GM10248 (cell line): ENCODE results near the gene VWDE.

Experiments used
- CTCF ChIA-PET: fragments of 300-600 bp; sonication (Branson Sonifier 250); formaldehyde crosslinking; extraction: SDS; loops from one replicate; lab custom pipeline; 2021; ENCODE audit warnings: antibody characterized with exemption; lab: Yijun Ruan, JAX
- POLR2A ChIA-PET: fragments of 350-650 bp; sonication (Branson Sonifier 250); formaldehyde crosslinking; extraction: SDS; loops from one replicate; lab custom pipeline; 2020; ENCODE audit warnings: antibody characterized with exemption; lab: Yijun Ruan, JAX
- DNase-seq: peaks from one replicate; pipeline ENCODE4 v3.0.0; 2012; ENCODE audit errors: extremely low spot score
- CTCF ChIP-seq: IDR thresholded peaks from 2 replicates; pipeline ENCODE4 v1.5.1; 2012; ENCODE audit warnings: mild to moderate bottlenecking, low read depth; ENCODE audit errors: extremely low read depth, missing control alignments, control extremely low read depth

Gene VWDE

GRCh38 chr7:12323415-12323814 lies 80.2 kb downstream of the VWDE start:
- no peak for DNase-seq
- no peak for TF ChIP-seq CTCF
- POLR2A ChIA-PET: no interaction called here
- CTCF ChIA-PET: interaction anchor here (0.8 to 2.2 kb wide), 7 partner anchors 9 to 261 kb away, joined by 3 to 7 read pairs (median 4); no protein-coding TSS in a partner anchor

DNA sequence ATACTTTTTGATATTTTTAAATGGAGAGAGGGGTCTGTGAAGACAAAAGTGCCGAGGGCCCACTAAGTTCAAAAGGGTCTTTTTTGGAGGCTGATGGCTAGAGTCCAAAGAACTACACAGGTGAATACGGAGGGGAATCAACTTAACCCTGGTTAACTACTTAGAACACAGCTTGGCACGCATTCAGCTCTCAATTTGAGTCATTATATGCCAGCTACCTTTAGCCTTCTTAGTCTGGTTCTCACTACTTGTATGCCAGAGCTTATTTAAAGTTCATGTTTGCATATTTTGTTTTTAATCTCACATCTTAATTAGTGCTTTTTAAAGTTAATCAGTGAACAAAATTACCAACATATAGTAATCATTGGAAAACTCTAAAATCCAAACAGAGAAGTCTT lies 80.8 kb downstream of the VWDE start:
- CTCF ChIA-PET: interaction anchor here (0.8 to 2.2 kb wide), 11 partner anchors 9 to 261 kb away, joined by 3 to 7 read pairs (median 4); no protein-coding TSS in a partner anchor
- DNase-seq: no peak
- TF ChIP-seq CTCF: no peak
- POLR2A ChIA-PET: no interaction called here

DNA sequence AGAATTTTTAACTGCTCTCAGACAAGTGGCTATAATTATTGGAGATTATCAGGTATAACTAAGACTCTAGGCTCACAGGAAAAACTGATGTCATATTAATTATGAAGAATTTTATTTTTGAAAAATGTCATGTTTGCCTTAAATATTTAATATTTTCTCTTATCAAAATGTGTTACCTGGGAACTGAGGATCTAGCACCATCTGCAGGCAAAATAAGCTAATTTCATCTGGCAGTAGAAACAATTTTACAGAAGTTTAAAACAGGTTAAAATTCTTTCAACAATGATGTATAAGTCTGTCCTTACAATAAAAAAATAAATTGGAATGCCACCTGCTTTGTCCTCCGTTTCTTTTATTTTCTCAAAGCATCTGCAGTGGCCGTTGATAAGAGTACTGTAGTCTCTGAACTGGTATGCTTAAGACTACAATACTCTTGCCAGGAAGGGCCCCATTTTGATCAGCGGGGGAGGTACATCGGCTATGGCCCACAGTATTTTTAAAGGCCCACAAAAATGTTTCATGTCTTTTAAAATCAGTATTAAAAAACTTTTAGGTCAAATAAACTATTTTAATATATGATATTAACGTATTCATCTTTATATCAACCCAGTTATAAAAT lies 81.3 kb downstream of the VWDE start:
- no peak for DNase-seq
- CTCF ChIA-PET: interaction anchor here (0.8 to 2.2 kb wide), 14 partner anchors 10 to 260 kb away, joined by 3 to 7 read pairs (median 4); no protein-coding TSS in a partner anchor
- peak; percentile 64 for TF ChIP-seq CTCF
- POLR2A ChIA-PET: no interaction called here

- TF ChIP-seq CTCF: no peak
- ChIA-PET POLR2A (no interaction called here), CTCF (interaction anchor here (1.0 to 2.2 kb wide), 3 partner anchors 15 to 259 kb away, joined by 3 to 6 read pairs (median 4); no protein-coding TSS in a partner anchor)
- DNase-seq: no peak
Observed at GRCh38 chr7:12320987-12321647, 82.5 kb downstream of the VWDE start.

DNA sequence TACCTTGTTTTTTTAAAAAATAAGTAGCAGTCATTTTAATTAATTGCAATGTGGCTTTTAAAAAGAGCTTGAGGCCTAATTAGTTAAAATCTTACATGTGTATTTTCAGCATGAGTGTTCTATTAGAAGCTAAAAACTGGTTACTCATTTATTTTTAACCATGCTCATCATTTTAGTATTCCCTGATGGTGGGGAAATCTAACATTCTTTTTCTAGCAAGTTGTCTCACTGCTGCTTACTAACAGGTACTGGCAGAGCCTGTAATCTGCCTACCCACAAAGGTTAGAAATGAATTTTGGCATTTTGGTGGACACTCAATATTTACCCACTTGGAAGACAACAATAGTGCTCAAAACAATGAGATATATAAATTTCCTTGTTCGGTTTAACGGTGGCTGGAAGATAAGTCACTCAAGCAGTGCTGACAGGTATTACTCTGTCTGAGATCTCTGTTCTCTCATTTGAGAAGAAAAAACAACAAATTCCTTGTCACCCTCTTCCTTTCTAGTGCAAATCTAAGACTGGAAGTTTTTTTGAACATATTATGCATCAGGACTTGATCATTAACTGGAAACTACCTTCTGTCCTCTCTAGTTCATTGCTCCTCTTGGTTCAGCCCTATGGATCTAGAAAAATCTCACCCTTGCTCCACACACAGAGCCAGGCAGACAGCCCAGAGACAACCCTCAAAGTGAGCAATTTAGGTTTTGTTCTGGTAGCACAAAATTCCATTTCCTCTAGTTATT lies 83.3 kb downstream of the VWDE start:
- DNase-seq: no peak
- POLR2A ChIA-PET: no interaction called here
- no peak for TF ChIP-seq CTCF
- CTCF ChIA-PET: interaction anchor here (0.9 to 1.6 kb wide), 2 partner anchors 247 to 252 kb away, joined by 3 to 5 read pairs; no protein-coding TSS in a partner anchor

DNA sequence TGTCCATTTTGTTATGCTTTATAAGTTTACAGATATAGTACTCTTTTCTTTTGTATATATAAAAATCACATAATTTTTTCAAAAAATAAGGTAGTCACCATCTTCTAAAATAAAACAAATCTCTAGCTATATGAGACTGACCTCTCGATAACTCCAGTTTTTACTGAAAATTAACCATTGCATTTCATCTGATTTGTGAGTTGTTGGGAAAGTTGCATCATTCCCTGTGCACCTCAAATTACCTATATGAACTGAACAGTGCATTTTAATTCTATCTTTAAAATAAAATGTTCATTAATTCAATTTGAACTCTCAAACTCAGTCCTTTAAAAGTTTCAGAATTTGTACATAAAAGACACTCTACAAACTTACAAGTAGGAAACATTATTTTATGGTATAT lies 86.0 kb downstream of the VWDE start:
- ChIA-PET CTCF (interaction anchor here (1.3 kb wide), 1 partner anchor 26 kb away, joined by 4 read pairs; no protein-coding TSS in a partner anchor), POLR2A (no interaction called here)
- DNase-seq: no peak
- TF ChIP-seq CTCF: no peak
